Daoy (cell line): ENCODE measurements around the gene CCNB1IP1. TPM values are rescaled to one million over a fixed set of nuclear protein-coding genes. Genes with fewer than 3 reads are reported as not detected.

Source experiments
- total RNA-seq: library from RNA; depleted of rRNA; stranded (reverse); fragments of >200 nt; shearing (Covaris generic); gene quantifications from 2 replicates; pipeline ENCODE4 v1.2.3, GENCODE V29; 2014; rRNA removed

The CCNB1IP1 gene
- total RNA-seq, 1 experiment from 2014 or later = 83.5 TPM

Other genes with a start within 250 kb of the CCNB1IP1 start
- not detected in 2 replicates for gene OR4K17, start 222.5 kb downstream of the CCNB1IP1 start, total RNA-seq
- not detected in 2 replicates for gene OR4N5, start 194.5 kb downstream of the CCNB1IP1 start, total RNA-seq
- not detected in 2 replicates for gene OR11G2, start 142.4 kb downstream of the CCNB1IP1 start, total RNA-seq
- not detected in 2 replicates for gene OR11H6, start 109.6 kb downstream of the CCNB1IP1 start, total RNA-seq
- not detected in 2 replicates for gene OR11H7, start 104.3 kb downstream of the CCNB1IP1 start, total RNA-seq
- not detected in 2 replicates for gene OR11H4, start 94.0 kb downstream of the CCNB1IP1 start, total RNA-seq
- gene TTC5, start 27.3 kb downstream of the CCNB1IP1 start, total RNA-seq = 24.6 and 31.2 TPM in 2 replicates
- 70.3 and 71.1 TPM in 2 replicates for gene PARP2, start 10.4 kb upstream of the CCNB1IP1 start, total RNA-seq
- 12.6 and 13.0 TPM in 2 replicates for gene TEP1, start 80.2 kb upstream of the CCNB1IP1 start, total RNA-seq
- not detected in 2 replicates for gene KLHL33, start 102.9 kb upstream of the CCNB1IP1 start, total RNA-seq
- 79.5 and 87.9 TPM in 2 replicates for gene OSGEP, start 121.5 kb upstream of the CCNB1IP1 start, total RNA-seq
- gene APEX1, start 121.9 kb upstream of the CCNB1IP1 start, total RNA-seq = 63.0 and 110 TPM in 2 replicates
- 19.7 and 21.0 TPM in 2 replicates for gene PIP4P1, start 128.2 kb upstream of the CCNB1IP1 start, total RNA-seq
- 184 TPM in 2 replicates for gene PNP, start 136.1 kb upstream of the CCNB1IP1 start, total RNA-seq
- not detected in 2 replicates for gene RNASE10, start 172.3 kb upstream of the CCNB1IP1 start, total RNA-seq
- gene RNASE9, start 227.8 kb upstream of the CCNB1IP1 start, total RNA-seq = not detected in 2 replicates